MM.1S (cell line): ENCODE measurements around the gene GRIK2.

Experiments
- DNase-seq: peaks from one replicate; pipeline ENCODE4 v3.0.0-alpha.2; 2015
- H2AFZ ChIP-seq: fragments of 300-600 bp; sonication (generic); 2 replicates; pipeline ENCODE4 v1.6.0; 2016; ENCODE audit warnings: antibody characterized with exemption, low read length
- H3F3A ChIP-seq: fragments of 300-600 bp; sonication (generic); 2 replicates; pipeline ENCODE4 v1.6.1; 2016; ENCODE audit warnings: mild to moderate bottlenecking, antibody characterized with exemption, low read length, moderate library complexity, mixed read lengths; ENCODE audit not compliant: insufficient read depth
- H3K27ac ChIP-seq: fragments of 300-600 bp; sonication (generic); 2 replicates; pipeline ENCODE4 v1.5.1; 2016; ENCODE audit warnings: mild to moderate bottlenecking, low read length
- H3K27me3 ChIP-seq: fragments of 300-600 bp; sonication (generic); replicated peaks from 2 replicates; pipeline ENCODE4 v1.6.0; 2016; ENCODE audit warnings: low read length; ENCODE audit not compliant: insufficient read depth
- H3K36me3 ChIP-seq: fragments of 300-600 bp; sonication (generic); replicated peaks from 2 replicates; pipeline ENCODE4 v1.6.1; 2016; ENCODE audit warnings: mild to moderate bottlenecking, low read length, mixed read lengths; ENCODE audit not compliant: insufficient read depth
- H3K4me1 ChIP-seq: fragments of 300-600 bp; sonication (generic); 2 replicates; pipeline ENCODE4 v1.6.1; 2016; ENCODE audit warnings: low read length, mixed read lengths
- H3K4me2 ChIP-seq: fragments of 300-600 bp; sonication (generic); 2 replicates; pipeline ENCODE4 v1.6.0; 2016; ENCODE audit warnings: low read depth, low read length
- H3K4me3 ChIP-seq: fragments of 300-600 bp; sonication (generic); 2 replicates; pipeline ENCODE4 v1.5.1; 2016; ENCODE audit warnings: low read length, mixed read lengths
- H3K79me2 ChIP-seq: fragments of 300-600 bp; sonication (generic); 2 replicates; pipeline ENCODE4 v1.6.1; 2016; ENCODE audit warnings: mixed run types, low read length, mixed read lengths
- H3K9ac ChIP-seq: fragments of 300-600 bp; sonication (generic); 2 replicates; pipeline ENCODE4 v1.6.1; 2016; ENCODE audit warnings: low read length, mixed read lengths
- H3K9me2 ChIP-seq: fragments of 300-600 bp; sonication (generic); replicated peaks from 2 replicates; pipeline ENCODE4 v1.6.1; 2016; ENCODE audit warnings: mild to moderate bottlenecking, low read length, mixed read lengths; ENCODE audit not compliant: insufficient read depth
- H3K9me3 ChIP-seq: fragments of 300-600 bp; sonication (generic); replicated peaks from 2 replicates; pipeline ENCODE4 v1.6.1; 2016; ENCODE audit warnings: mild to moderate bottlenecking, low read length, mixed read lengths; ENCODE audit not compliant: insufficient read depth
- H4K20me1 ChIP-seq: fragments of 300-600 bp; sonication (generic); 2 replicates; pipeline ENCODE4 v1.6.1; 2016; ENCODE audit warnings: mild to moderate bottlenecking, low read length, moderate library complexity, mixed read lengths; ENCODE audit not compliant: insufficient read depth
- EZH2 ChIP-seq: fragments of 300-600 bp; sonication (generic); optimal IDR thresholded peaks from 2 replicates; pipeline ENCODE3; 2017; ENCODE audit warnings: low read depth, mild to moderate bottlenecking, antibody characterized with exemption, low read length, mixed read lengths
- EZH2phosphoT487 ChIP-seq: fragments of 300-600 bp; sonication (generic); IDR thresholded peaks from 2 replicates; pipeline ENCODE4 v1.6.1; 2018; ENCODE audit warnings: antibody characterized with exemption, low read length
- TF ChIP-seq, protein P1 (sequence below): fragments of 300-600 bp; sonication (generic); IDR thresholded peaks from 2 replicates; pipeline ENCODE4 v1.5.1; 2016; ENCODE audit warnings: antibody characterized with exemption, low read length, mixed read lengths

Gene GRIK2

GRCh38 chr6:102051720-102052119 lies 658.2 kb downstream of the GRIK2 start:
- H2AFZ ChIP-seq = no peak overlapping the region
- no peak overlapping the region for H3K4me3 ChIP-seq
- no peak overlapping the region for H3K9ac ChIP-seq
- H3K36me3 ChIP-seq = no peaks in the 10 kb centered on the region
- no peaks in the 10 kb centered on the region for H3K9me2 ChIP-seq
- no peak for TF ChIP-seq EZH2phosphoT487
- TF ChIP-seq, protein P1, sequence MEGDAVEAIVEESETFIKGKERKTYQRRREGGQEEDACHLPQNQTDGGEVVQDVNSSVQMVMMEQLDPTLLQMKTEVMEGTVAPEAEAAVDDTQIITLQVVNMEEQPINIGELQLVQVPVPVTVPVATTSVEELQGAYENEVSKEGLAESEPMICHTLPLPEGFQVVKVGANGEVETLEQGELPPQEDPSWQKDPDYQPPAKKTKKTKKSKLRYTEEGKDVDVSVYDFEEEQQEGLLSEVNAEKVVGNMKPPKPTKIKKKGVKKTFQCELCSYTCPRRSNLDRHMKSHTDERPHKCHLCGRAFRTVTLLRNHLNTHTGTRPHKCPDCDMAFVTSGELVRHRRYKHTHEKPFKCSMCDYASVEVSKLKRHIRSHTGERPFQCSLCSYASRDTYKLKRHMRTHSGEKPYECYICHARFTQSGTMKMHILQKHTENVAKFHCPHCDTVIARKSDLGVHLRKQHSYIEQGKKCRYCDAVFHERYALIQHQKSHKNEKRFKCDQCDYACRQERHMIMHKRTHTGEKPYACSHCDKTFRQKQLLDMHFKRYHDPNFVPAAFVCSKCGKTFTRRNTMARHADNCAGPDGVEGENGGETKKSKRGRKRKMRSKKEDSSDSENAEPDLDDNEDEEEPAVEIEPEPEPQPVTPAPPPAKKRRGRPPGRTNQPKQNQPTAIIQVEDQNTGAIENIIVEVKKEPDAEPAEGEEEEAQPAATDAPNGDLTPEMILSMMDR = no peak
- no peak for TF ChIP-seq EZH2
- H3K79me2 ChIP-seq = no peaks in the 10 kb centered on the region
- no peak overlapping the region for H3K4me2 ChIP-seq
- no peaks in the 10 kb centered on the region for H3K4me1 ChIP-seq
- H4K20me1 ChIP-seq = no peaks in the 10 kb centered on the region
- H3K27ac ChIP-seq = no peak overlapping the region
- no peaks in the 10 kb centered on the region for H3K27me3 ChIP-seq
- DNase-seq = no peak
- H3F3A ChIP-seq = no peaks in the 10 kb centered on the region
- no peaks in the 10 kb centered on the region for H3K9me3 ChIP-seq

DNA sequence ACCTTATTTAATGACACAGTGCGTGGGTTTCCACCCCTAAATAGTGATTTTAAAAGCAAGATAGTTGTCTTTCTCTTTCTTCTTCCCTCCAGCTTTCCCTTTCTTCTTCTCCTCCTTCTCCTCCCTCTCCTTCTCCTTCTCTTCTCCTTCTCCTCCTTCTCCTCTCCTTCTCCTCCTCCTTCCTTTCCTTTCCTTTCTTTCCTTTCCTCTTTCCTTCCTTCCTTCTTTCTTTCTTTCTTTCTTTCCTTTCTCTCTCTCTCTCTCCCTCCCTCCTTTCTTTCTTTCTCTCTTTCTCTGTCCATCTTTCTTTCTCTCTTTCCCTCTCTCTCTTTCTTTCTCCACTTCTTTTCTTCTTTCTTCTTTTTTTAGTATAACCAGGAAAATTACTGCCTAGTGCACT lies 670.6 kb downstream of the GRIK2 start:
- H4K20me1 ChIP-seq = no peaks in the 10 kb centered on the region
- H3K79me2 ChIP-seq = no peaks in the 10 kb centered on the region
- H3K9ac ChIP-seq = no peak overlapping the region
- no peaks in the 10 kb centered on the region for H3K9me2 ChIP-seq
- no peaks in the 10 kb centered on the region for H3K36me3 ChIP-seq
- no peaks in the 10 kb centered on the region for H3F3A ChIP-seq
- H3K27ac ChIP-seq = no peak overlapping the region
- H3K9me3 ChIP-seq = no peaks in the 10 kb centered on the region
- H3K4me1 ChIP-seq = no peaks in the 10 kb centered on the region
- no peak overlapping the region for H3K4me3 ChIP-seq
- no peak for TF ChIP-seq EZH2
- TF ChIP-seq EZH2phosphoT487 = no peak
- TF ChIP-seq, protein P1 = no peak
- H3K27me3 ChIP-seq = no peaks in the 10 kb centered on the region
- H2AFZ ChIP-seq = no peak overlapping the region
- DNase-seq = no peak
- H3K4me2 ChIP-seq = no peak overlapping the region

DNA sequence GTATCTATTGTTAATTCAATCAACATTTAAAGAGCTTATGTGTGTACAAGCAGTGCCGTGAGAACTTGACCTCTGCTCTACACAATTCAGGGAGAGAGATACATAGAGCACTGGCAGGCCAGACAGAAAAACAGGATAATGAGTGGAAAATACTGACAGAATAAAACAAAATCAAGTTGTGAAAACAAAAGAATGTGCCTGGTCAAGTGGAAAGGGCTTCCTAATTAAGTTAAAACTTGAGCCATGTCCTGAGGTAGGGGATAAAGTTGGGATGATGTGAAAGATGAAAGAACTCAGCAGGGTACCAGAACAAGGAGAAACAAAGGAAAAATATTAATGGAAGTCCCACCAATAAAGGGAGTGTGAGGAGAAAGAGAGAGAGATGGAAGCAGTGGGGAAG lies 672.8 kb downstream of the GRIK2 start:
- H3K27ac ChIP-seq = no peak overlapping the region
- no peaks in the 10 kb centered on the region for H3K4me1 ChIP-seq
- H4K20me1 ChIP-seq = no peaks in the 10 kb centered on the region
- H2AFZ ChIP-seq = no peak overlapping the region
- no peaks in the 10 kb centered on the region for H3K36me3 ChIP-seq
- H3K9ac ChIP-seq = no peak overlapping the region
- TF ChIP-seq EZH2 (no peak), EZH2phosphoT487 (no peak)
- TF ChIP-seq, protein P1 = no peak
- no peak overlapping the region for H3K4me3 ChIP-seq
- no peak for DNase-seq
- H3K27me3 ChIP-seq = no peaks in the 10 kb centered on the region
- H3F3A ChIP-seq = no peaks in the 10 kb centered on the region
- H3K79me2 ChIP-seq = no peaks in the 10 kb centered on the region
- no peaks in the 10 kb centered on the region for H3K9me3 ChIP-seq
- no peaks in the 10 kb centered on the region for H3K9me2 ChIP-seq
- H3K4me2 ChIP-seq = no peak overlapping the region
